ENCODE results near the gene FNDC3B.
"Not testable (repeated sequence)": the region's sequence is repeated elsewhere in the genome, so short reads cannot be mapped to it uniquely, and the experiment has no call there.

DNA sequence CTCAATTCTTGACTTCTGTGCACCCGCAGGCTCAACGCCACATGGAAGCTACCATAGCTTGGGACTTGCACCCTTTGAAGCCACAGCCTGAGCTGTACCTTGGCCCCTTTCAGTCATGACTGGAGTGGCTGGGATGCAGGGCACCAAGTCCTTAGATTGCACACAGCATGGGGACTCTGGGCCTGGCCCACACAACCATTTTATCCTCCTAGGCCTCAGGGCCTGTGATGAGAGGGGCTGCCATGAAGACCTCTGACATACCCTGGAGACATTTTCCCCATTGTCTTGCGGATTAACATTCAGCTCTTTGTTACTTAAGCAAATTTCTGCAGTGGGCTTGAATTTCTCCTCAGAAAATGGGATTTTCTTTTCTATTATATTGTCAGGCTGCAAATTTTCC is 203.1 kb downstream of the FNDC3B start:
- not testable (repeated sequence) for TF ChIP-seq CTCF (IDR thresholded peaks at IDR 0.05); POLR2A (IDR thresholded peaks at IDR 0.05); POLR2AphosphoS5 (IDR thresholded peaks at IDR 0.05; ENCODE audit: insufficient read depth in 1 of 2, low read depth in 1 of 2)

Measured in vagina (tissue), 2 donors.